ENCODE data around the gene NTF3. TPM values are rescaled to one million over a fixed set of nuclear protein-coding genes. Genes with fewer than 3 reads are reported as not detected.

NTF3 gene
- total RNA-seq, 1 donor from 2014 or later, result 8.9 TPM

DNA sequence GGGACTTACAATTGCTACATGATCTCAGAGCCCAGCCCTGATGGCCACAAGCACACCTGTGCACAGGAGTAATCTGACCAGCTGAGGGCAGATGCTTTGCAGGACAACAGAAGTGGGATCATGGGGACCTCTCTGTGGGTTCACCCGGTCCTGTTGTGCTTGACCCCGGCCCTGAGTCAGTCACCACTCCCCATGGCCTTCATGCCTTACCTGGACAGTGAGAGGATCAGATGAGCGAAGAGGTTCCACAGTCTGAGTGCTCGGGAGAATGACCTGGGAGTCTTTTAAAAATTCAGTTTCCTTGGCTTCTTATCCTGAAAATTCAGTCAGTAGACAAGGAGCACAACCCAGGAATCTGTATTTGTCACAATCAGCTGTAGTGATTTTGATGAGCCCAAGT is 88.1 kb downstream of the NTF3 start:
- no peak for FAIRE-seq
- H3K9me3 Mint-ChIP-seq (ENCODE audit: unreplicated experiment), result peaks cover 1% of the 10 kb centered on the region
- Histone ChIP-seq H3K4me1 (ENCODE audit: insufficient read depth, low read length) (no peaks in the 10 kb centered on the region), H3K9ac (ENCODE audit: low read length) (no peak overlapping the region), H3K36me3 (ENCODE audit: insufficient read depth, low read length) (no peaks in the 10 kb centered on the region), H3K4me3 (ENCODE audit: insufficient read depth, low read depth, low read length) (no peak overlapping the region), H2AFZ (ENCODE audit: low read depth, low read length) (no peak overlapping the region), H4K20me1 (ENCODE audit: insufficient read depth, low read length) (no peaks in the 10 kb centered on the region), H3K4me2 (ENCODE audit: low read length) (no peak overlapping the region), H3K27ac (ENCODE audit: low read depth, low read length) (no peak overlapping the region), H3K27me3 (ENCODE audit: insufficient read depth, low read length) (no peaks in the 10 kb centered on the region), H3K79me2 (ENCODE audit: insufficient read depth, low read length) (no peaks in the 10 kb centered on the region), H3K9me3 (ENCODE audit: insufficient read depth, low read depth, low read length) (no peaks in the 10 kb centered on the region)
- no peak overlapping the region for H3K4me3 Mint-ChIP-seq (ENCODE audit: unreplicated experiment)
- peaks cover 1% of the 10 kb centered on the region for H3K4me1 Mint-ChIP-seq (ENCODE audit: low read depth, unreplicated experiment)
- DNase-seq (ENCODE audit: low read depth), result no peak
- H3K36me3 Mint-ChIP-seq (ENCODE audit: low read depth, unreplicated experiment), result peaks cover 5% of the 10 kb centered on the region
- TF ChIP-seq EZH2 (IDR thresholded peaks at IDR 0.05; ENCODE audit: insufficient read depth, low read length), result no peak
- TF ChIP-seq, protein P1, sequence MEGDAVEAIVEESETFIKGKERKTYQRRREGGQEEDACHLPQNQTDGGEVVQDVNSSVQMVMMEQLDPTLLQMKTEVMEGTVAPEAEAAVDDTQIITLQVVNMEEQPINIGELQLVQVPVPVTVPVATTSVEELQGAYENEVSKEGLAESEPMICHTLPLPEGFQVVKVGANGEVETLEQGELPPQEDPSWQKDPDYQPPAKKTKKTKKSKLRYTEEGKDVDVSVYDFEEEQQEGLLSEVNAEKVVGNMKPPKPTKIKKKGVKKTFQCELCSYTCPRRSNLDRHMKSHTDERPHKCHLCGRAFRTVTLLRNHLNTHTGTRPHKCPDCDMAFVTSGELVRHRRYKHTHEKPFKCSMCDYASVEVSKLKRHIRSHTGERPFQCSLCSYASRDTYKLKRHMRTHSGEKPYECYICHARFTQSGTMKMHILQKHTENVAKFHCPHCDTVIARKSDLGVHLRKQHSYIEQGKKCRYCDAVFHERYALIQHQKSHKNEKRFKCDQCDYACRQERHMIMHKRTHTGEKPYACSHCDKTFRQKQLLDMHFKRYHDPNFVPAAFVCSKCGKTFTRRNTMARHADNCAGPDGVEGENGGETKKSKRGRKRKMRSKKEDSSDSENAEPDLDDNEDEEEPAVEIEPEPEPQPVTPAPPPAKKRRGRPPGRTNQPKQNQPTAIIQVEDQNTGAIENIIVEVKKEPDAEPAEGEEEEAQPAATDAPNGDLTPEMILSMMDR (IDR thresholded peaks at IDR 0.05; ENCODE audit: insufficient read depth, low read depth, low read length), result no peak
- no peak overlapping the region for H3K27ac Mint-ChIP-seq (ENCODE audit: unreplicated experiment)
- peaks cover 28% of the 10 kb centered on the region for H3K27me3 Mint-ChIP-seq (ENCODE audit: low read depth, unreplicated experiment)

DNA sequence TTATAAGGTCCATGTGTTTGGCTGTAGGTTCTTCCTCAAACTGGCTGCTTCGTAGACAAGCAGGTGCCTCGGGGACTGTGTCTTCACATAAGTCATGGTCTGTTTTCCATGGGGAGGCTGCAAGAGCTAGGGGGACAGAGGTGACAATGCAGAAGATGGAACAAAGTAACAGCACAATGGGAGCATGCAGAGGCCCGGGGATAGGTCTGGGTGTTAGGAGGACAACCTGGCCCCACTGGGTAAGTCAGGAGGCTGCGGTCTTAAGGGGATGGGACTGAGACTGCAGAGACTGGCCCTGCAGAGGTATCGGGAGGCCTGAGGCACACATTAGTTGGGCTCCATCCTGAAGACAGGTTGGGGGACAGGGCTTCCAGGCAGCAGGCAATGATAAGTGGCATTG is 88.9 kb downstream of the NTF3 start:
- Mint-ChIP-seq H3K36me3 (ENCODE audit: low read depth, unreplicated experiment) (peaks cover 5% of the 10 kb centered on the region), H3K9me3 (ENCODE audit: unreplicated experiment) (peaks cover 1% of the 10 kb centered on the region), H3K27me3 (ENCODE audit: low read depth, unreplicated experiment) (peaks cover 29% of the 10 kb centered on the region), H3K27ac (ENCODE audit: unreplicated experiment) (no peak overlapping the region), H3K4me1 (ENCODE audit: low read depth, unreplicated experiment) (peaks cover 1% of the 10 kb centered on the region), H3K4me3 (ENCODE audit: unreplicated experiment) (no peak overlapping the region)
- no peaks in the 10 kb centered on the region for H3K4me1 ChIP-seq (ENCODE audit: insufficient read depth, low read length)
- no peak for DNase-seq (ENCODE audit: low read depth)
- TF ChIP-seq, protein P1 (IDR thresholded peaks at IDR 0.05; ENCODE audit: insufficient read depth, low read depth, low read length), result no peak
- TF ChIP-seq EZH2 (IDR thresholded peaks at IDR 0.05; ENCODE audit: insufficient read depth, low read length), result no peak
- H3K27me3 ChIP-seq (ENCODE audit: insufficient read depth, low read length), result no peaks in the 10 kb centered on the region
- H3K9ac ChIP-seq (ENCODE audit: low read length), result no peak overlapping the region
- no peaks in the 10 kb centered on the region for H3K36me3 ChIP-seq (ENCODE audit: insufficient read depth, low read length)
- no peaks in the 10 kb centered on the region for H3K79me2 ChIP-seq (ENCODE audit: insufficient read depth, low read length)
- H3K9me3 ChIP-seq (ENCODE audit: insufficient read depth, low read depth, low read length), result no peaks in the 10 kb centered on the region
- H4K20me1 ChIP-seq (ENCODE audit: insufficient read depth, low read length), result no peaks in the 10 kb centered on the region
- no peak overlapping the region for H2AFZ ChIP-seq (ENCODE audit: low read depth, low read length)
- H3K4me2 ChIP-seq (ENCODE audit: low read length), result no peak overlapping the region
- H3K4me3 ChIP-seq (ENCODE audit: insufficient read depth, low read depth, low read length), result no peak overlapping the region
- no peak for FAIRE-seq
- no peak overlapping the region for H3K27ac ChIP-seq (ENCODE audit: low read depth, low read length)

DNA sequence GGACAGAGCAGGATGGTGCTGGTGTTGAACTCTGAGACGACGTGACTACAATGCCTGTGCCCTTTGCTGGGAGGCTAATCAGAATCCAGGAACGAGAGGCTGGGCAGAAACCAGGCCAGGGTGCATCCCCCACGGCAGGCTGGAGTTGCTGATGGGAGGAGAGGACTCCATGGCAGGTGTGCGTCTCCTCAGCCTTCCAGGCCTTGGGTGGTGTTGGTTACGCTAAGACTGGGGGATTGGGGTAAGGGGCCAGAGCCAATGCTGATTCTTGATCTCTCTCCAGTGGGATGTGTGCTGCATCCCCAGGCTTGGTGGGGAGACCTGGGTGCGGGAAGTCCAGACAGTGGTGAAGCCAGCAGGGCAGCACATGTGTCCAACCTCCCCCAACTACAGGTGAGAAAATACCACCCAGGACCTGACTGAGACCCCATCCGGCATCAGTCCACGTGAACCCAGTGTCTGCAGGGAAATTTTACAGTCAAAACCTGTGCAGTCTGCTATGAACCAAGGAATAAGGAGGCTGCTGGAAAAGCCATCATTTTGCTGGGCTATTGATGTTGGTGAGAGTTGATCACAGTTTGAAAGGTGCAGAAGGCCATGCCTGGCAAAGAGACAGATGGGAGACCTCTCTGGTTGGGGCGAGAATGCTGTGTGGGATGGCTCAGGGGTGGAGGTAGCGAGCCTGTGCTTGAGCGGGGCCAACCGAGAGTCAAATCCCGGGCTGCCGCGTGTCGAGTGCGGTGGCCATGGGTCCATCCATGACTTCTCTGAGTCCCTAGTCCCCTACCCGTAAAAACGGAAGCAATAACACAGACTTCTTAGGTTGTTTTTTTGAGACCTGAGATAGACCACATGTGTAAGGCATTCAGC is 89.8 kb downstream of the NTF3 start:
- Histone ChIP-seq H3K4me2 (ENCODE audit: low read length) (no peak overlapping the region), H3K9ac (ENCODE audit: low read length) (no peak overlapping the region), H3K36me3 (ENCODE audit: insufficient read depth, low read length) (no peaks in the 10 kb centered on the region), H3K9me3 (ENCODE audit: insufficient read depth, low read depth, low read length) (no peaks in the 10 kb centered on the region), H3K79me2 (ENCODE audit: insufficient read depth, low read length) (no peaks in the 10 kb centered on the region), H4K20me1 (ENCODE audit: insufficient read depth, low read length) (no peaks in the 10 kb centered on the region), H3K27me3 (ENCODE audit: insufficient read depth, low read length) (no peaks in the 10 kb centered on the region), H3K4me1 (ENCODE audit: insufficient read depth, low read length) (no peaks in the 10 kb centered on the region), H2AFZ (ENCODE audit: low read depth, low read length) (no peak overlapping the region), H3K27ac (ENCODE audit: low read depth, low read length) (no peak overlapping the region), H3K4me3 (ENCODE audit: insufficient read depth, low read depth, low read length) (no peak overlapping the region)
- Mint-ChIP-seq H3K36me3 (ENCODE audit: low read depth, unreplicated experiment) (peaks cover 5% of the 10 kb centered on the region), H3K9me3 (ENCODE audit: unreplicated experiment) (peaks cover 1% of the 10 kb centered on the region), H3K27me3 (ENCODE audit: low read depth, unreplicated experiment) (peaks cover 29% of the 10 kb centered on the region), H3K27ac (ENCODE audit: unreplicated experiment) (no peak overlapping the region), H3K4me1 (ENCODE audit: low read depth, unreplicated experiment) (peaks cover 1% of the 10 kb centered on the region), H3K4me3 (ENCODE audit: unreplicated experiment) (no peak overlapping the region)
- FAIRE-seq, result no peak
- DNase-seq (ENCODE audit: low read depth), result no peak
- TF ChIP-seq, protein P1 (IDR thresholded peaks at IDR 0.05; ENCODE audit: insufficient read depth, low read depth, low read length), result no peak
- no peak for TF ChIP-seq EZH2 (IDR thresholded peaks at IDR 0.05; ENCODE audit: insufficient read depth, low read length)

Data from astrocyte (in vitro differentiated cells and primary cell).